Measurements from ENCODE around the gene CCDC192.
A peak's percentile ranks its signal among the peaks of the same experiment; 100 is the strongest.

CCDC192 gene

DNA sequence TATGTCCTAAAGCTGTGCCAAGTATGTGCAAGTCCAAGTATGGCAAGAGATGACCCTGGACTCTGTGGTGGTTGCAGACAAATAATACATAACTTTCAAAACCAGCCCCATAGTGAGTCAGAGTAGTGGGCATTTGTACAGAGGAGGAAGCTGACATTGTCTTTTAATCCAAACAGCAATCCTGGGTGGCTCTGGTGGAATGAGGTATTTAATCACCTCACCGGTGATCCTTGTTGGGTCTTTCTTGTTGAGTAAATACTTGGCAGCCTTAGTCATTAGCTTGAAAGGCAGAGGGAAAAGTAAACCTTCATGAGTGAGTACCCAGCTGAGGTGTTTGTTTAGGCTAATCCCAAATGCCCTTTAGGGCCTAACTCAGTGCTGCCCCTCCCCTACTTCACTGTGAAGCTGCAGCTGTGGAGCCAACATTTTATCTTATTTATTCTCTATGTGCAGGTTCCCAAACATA, 231.6 kb downstream of the CCDC192 start:
- no peaks in the 10 kb centered on the region for H3K36me3 ChIP-seq (ENCODE audit: control insufficient read depth, insufficient read depth, low read length)
- WGBS (ENCODE audit: insufficient coverage, insufficient read length) = no CpG with 5 or more reads among the region's 1 CpG
- no peaks in the 10 kb centered on the region for H3K9me3 ChIP-seq (ENCODE audit: control insufficient read depth, insufficient read depth, low read length)
- no peak overlapping the region for H3K27ac ChIP-seq (ENCODE audit: low read length)
- H3K27me3 ChIP-seq (ENCODE audit: control insufficient read depth, insufficient read depth, low read length) = peaks cover 28% of the 10 kb centered on the region
- H3K4me3 ChIP-seq (ENCODE audit: low read length) = no peak overlapping the region
- H3K4me1 ChIP-seq (ENCODE audit: control insufficient read depth, insufficient read depth, low read length) = no peaks in the 10 kb centered on the region
- peak; percentile 35 for DNase-seq (ENCODE audit: low read depth, low spot score)

DNA sequence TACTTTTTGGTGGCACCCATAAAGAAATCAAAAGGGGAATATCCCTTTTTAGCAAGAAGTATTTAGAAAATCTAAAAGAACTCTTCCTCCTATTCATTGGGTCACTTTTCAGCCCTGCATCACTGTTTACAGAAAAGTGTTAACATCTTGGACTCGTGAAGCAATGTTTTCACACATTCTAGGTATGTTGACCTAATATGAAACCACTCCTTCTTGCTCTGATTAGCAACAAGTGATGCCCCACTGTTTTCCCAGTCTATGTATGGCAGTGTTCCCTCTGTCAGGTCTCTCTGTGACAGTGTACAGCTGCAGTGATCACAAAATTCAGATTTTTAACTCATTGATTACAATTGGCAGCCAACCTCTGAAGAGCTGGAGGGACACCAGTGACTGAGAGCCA, 232.2 kb downstream of the CCDC192 start:
- no peak overlapping the region for H3K27ac ChIP-seq (ENCODE audit: low read length)
- no peaks in the 10 kb centered on the region for H3K4me1 ChIP-seq (ENCODE audit: control insufficient read depth, insufficient read depth, low read length)
- peaks cover 28% of the 10 kb centered on the region for H3K27me3 ChIP-seq (ENCODE audit: control insufficient read depth, insufficient read depth, low read length)
- WGBS (ENCODE audit: insufficient coverage, insufficient read length) = no CpG with 5 or more reads among the region's 1 CpG
- no peak for DNase-seq (ENCODE audit: low read depth, low spot score)
- H3K9me3 ChIP-seq (ENCODE audit: control insufficient read depth, insufficient read depth, low read length) = no peaks in the 10 kb centered on the region
- no peak overlapping the region for H3K4me3 ChIP-seq (ENCODE audit: low read length)
- H3K36me3 ChIP-seq (ENCODE audit: control insufficient read depth, insufficient read depth, low read length) = no peaks in the 10 kb centered on the region

DNA sequence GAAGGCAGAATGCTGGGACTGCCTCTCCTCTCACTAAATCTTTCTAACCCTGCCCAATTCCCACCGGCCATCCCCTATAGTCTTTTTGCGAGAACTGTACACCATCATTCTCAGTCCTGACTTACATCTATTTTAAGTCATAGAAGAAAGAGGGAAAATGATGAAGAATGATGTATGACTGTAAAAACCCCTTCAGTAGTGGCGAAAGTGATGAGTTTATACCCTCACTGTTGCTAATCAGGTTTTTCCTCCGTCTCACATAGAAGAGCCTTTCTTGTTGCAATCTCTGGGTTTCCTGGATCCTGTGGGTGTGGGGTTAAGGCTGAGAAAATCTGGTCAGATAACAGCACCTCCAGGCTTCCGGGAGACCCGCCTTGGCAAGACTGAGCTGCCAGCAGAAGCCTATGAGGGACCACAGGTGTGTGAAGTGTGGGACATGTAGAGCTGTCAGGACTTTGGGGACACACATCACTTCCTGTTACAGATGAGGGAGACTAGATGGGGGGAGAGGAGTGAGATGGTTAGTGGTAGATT, 233.3 kb downstream of the CCDC192 start:
- Histone ChIP-seq H3K9me3 (ENCODE audit: control insufficient read depth, insufficient read depth, low read length) (no peaks in the 10 kb centered on the region), H3K36me3 (ENCODE audit: control insufficient read depth, insufficient read depth, low read length) (no peaks in the 10 kb centered on the region), H3K27ac (ENCODE audit: low read length) (no peak overlapping the region), H3K4me3 (ENCODE audit: low read length) (no peak overlapping the region), H3K4me1 (ENCODE audit: control insufficient read depth, insufficient read depth, low read length) (no peaks in the 10 kb centered on the region), H3K27me3 (ENCODE audit: control insufficient read depth, insufficient read depth, low read length) (peaks cover 28% of the 10 kb centered on the region)
- no CpG with 5 or more reads among the region's 6 CpGs for WGBS (ENCODE audit: insufficient coverage, insufficient read length)
- DNase-seq (ENCODE audit: low read depth, low spot score) = no peak

DNA sequence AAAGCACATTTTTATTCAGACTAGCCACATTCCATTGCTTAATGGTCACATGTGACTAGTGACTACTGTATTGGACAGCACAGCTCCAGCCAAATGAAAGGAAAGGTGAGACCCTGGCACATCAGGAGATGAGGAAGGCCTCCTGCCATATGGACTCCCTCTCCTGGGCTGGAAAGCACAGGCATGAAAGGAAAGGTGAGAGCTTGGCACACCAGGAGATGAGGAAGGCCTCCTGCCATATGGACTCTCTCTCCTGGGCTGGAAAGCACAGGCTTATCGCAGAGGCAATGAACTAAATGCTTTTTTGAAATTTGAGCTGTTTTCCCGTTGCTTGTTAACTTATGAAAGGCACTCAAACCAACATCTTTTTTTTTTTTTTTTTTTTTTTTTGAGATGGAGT, 235.6 kb downstream of the CCDC192 start:
- no CpG with 5 or more reads among the region's 2 CpGs for WGBS (ENCODE audit: insufficient coverage, insufficient read length)
- Histone ChIP-seq H3K36me3 (ENCODE audit: control insufficient read depth, insufficient read depth, low read length) (no peaks in the 10 kb centered on the region), H3K4me3 (ENCODE audit: low read length) (no peak overlapping the region), H3K9me3 (ENCODE audit: control insufficient read depth, insufficient read depth, low read length) (no peaks in the 10 kb centered on the region), H3K27ac (ENCODE audit: low read length) (no peak overlapping the region), H3K27me3 (ENCODE audit: control insufficient read depth, insufficient read depth, low read length) (peaks cover 18% of the 10 kb centered on the region; the same call in 1 of the 2 replicates), H3K4me1 (ENCODE audit: control insufficient read depth, insufficient read depth, low read length) (no peaks in the 10 kb centered on the region)
- DNase-seq (ENCODE audit: low read depth, low spot score) = no peak

DNA sequence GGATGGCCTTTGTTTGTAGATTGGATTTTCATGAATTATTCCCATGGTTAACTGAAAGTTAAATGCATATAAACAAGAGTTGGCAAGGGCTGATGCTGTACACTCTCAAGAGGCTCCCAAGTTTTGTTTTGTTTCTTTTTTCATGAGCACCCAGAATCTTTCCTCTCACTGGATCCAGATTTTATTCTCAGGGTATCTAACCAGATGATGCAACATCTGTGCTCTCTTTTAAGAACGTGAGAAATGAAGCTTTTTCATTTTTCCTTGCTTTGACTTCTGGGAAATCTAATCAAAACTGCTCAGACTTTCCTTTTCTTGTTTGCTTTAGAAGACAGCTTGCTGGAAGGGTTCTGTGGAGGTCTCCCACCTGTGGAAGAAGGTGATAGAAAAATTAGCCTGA, 237.7 kb downstream of the CCDC192 start:
- Histone ChIP-seq H3K4me3 (ENCODE audit: low read length) (no peak overlapping the region), H3K27me3 (ENCODE audit: control insufficient read depth, insufficient read depth, low read length) (peaks cover 12% of the 10 kb centered on the region; the same call in 1 of the 2 replicates), H3K36me3 (ENCODE audit: control insufficient read depth, insufficient read depth, low read length) (no peaks in the 10 kb centered on the region), H3K4me1 (ENCODE audit: control insufficient read depth, insufficient read depth, low read length) (no peaks in the 10 kb centered on the region), H3K9me3 (ENCODE audit: control insufficient read depth, insufficient read depth, low read length) (no peaks in the 10 kb centered on the region), H3K27ac (ENCODE audit: low read length) (no peak overlapping the region)
- WGBS (ENCODE audit: insufficient coverage, insufficient read length) = no CpG with 5 or more reads among the region's 1 CpG
- no peak for DNase-seq (ENCODE audit: low read depth, low spot score)

DNA sequence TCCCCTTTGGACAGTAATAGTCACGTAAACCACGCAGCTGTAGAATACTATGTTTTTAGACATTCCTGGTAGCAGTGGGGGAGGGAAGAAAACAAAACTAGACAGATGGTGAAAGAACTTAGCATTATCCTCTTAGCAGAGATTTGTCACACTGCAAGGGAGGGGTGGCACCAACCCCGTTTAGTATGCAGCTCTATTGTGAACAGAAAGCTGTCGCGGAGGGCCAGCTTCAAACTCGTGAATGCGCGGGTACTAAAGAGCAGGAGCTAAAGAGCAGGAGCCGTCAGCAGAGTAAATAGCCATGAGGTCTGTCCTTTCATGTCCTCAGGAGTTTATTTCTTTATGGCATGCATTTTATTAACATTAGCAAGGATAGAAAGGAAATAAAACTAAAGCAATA, 238.5 kb downstream of the CCDC192 start:
- no CpG with 5 or more reads among the region's 9 CpGs for WGBS (ENCODE audit: insufficient coverage, insufficient read length)
- Histone ChIP-seq H3K27me3 (ENCODE audit: control insufficient read depth, insufficient read depth, low read length) (peaks cover 7% of the 10 kb centered on the region; the same call in 1 of the 2 replicates), H3K27ac (ENCODE audit: low read length) (no peak overlapping the region), H3K36me3 (ENCODE audit: control insufficient read depth, insufficient read depth, low read length) (no peaks in the 10 kb centered on the region), H3K4me1 (ENCODE audit: control insufficient read depth, insufficient read depth, low read length) (no peaks in the 10 kb centered on the region), H3K9me3 (ENCODE audit: control insufficient read depth, insufficient read depth, low read length) (no peaks in the 10 kb centered on the region), H3K4me3 (ENCODE audit: low read length) (no peak overlapping the region)
- no peak for DNase-seq (ENCODE audit: low read depth, low spot score)

DNA sequence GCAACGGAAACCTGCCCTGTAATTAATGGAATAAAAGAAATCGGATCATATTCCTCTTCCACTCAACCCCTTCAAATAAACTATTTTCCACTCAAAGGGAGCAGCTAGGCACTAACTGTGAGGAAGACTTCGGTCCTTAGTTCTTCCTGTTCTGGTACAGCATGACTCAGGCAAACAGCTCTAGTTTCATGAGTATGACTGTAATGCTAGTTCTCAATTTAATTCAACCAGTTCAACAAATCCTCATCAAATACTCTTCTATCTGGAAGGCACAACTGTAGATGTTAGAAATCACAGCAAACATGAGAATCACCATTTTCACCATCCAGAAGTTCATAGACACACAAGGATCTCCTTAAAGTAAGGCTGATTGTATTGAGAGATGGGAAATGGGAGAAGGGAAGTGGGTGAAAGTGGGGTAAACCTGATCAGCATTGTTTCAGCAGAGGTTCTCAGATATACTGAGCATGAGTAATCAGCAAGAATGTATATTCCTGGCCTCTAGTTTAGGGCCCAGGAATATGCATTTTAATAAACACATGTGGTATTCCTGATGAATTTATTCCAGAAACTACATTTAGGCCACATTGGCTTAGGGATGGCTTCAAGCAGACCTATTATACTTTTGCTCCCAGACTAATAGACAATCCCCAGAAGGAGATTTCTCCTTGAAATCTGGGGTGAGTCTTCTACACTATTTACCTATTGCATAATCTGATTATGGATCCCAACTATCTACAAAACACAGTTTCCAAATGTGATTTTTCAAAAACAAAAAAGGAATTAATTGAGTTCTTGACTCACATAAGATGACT, 239.3 kb downstream of the CCDC192 start:
- Histone ChIP-seq H3K27ac (ENCODE audit: low read length) (no peak overlapping the region), H3K4me1 (ENCODE audit: control insufficient read depth, insufficient read depth, low read length) (no peaks in the 10 kb centered on the region), H3K36me3 (ENCODE audit: control insufficient read depth, insufficient read depth, low read length) (no peaks in the 10 kb centered on the region), H3K27me3 (ENCODE audit: control insufficient read depth, insufficient read depth, low read length) (peaks cover 2% of the 10 kb centered on the region; the same call in 1 of the 2 replicates), H3K9me3 (ENCODE audit: control insufficient read depth, insufficient read depth, low read length) (no peaks in the 10 kb centered on the region), H3K4me3 (ENCODE audit: low read length) (no peak overlapping the region)
- no CpG with 5 or more reads among the region's 3 CpGs for WGBS (ENCODE audit: insufficient coverage, insufficient read length)
- DNase-seq (ENCODE audit: low read depth, low spot score) = no peak

DNA sequence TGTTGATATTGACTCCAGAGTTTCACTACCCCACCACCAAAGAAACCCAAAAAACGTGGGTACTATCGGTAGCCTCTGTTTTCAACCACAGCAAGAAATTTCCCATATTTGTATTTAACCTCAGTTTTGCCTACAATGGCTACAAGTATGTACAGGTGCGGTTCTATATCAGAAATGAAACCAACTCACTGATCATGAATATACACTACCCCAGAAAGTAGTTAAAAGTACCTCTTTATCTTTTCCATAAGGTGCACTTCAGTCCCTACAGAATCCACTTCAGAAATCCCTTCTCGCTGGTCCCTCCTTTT, 239.8 kb downstream of the CCDC192 start:
- no peaks in the 10 kb centered on the region for H3K36me3 ChIP-seq (ENCODE audit: control insufficient read depth, insufficient read depth, low read length)
- H3K4me3 ChIP-seq (ENCODE audit: low read length) = no peak overlapping the region
- DNase-seq (ENCODE audit: low read depth, low spot score) = no peak
- no CpG with 5 or more reads among the region's 4 CpGs for WGBS (ENCODE audit: insufficient coverage, insufficient read length)
- H3K9me3 ChIP-seq (ENCODE audit: control insufficient read depth, insufficient read depth, low read length) = no peaks in the 10 kb centered on the region
- no peaks in the 10 kb centered on the region; the same call in 1 of the 2 replicates for H3K27me3 ChIP-seq (ENCODE audit: control insufficient read depth, insufficient read depth, low read length)
- H3K4me1 ChIP-seq (ENCODE audit: control insufficient read depth, insufficient read depth, low read length) = no peaks in the 10 kb centered on the region
- H3K27ac ChIP-seq (ENCODE audit: low read length) = no peak overlapping the region

DNA sequence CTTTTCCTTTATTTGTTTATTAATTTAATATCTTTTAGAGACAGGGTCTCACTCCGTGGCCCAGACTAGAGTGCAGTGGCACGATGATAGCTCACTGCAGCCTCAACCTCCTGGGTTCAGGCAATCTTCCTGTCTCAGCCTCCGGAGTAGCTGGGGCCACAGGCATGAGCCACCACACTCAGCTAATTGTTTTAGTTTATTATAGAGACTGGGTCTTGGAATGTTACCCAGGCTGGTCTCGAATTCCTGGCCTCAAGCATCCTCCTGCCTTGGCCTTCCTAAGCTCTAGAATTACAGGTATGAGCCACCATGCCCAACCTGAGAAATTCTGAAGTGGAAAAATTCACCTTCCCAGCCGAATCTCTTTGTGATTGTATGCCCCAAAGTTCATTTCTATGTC, 240.9 kb downstream of the CCDC192 start:
- Histone ChIP-seq H3K9me3 (ENCODE audit: control insufficient read depth, insufficient read depth, low read length) (no peaks in the 10 kb centered on the region), H3K4me1 (ENCODE audit: control insufficient read depth, insufficient read depth, low read length) (no peaks in the 10 kb centered on the region), H3K27me3 (ENCODE audit: control insufficient read depth, insufficient read depth, low read length) (no peaks in the 10 kb centered on the region), H3K4me3 (ENCODE audit: low read length) (no peak overlapping the region), H3K36me3 (ENCODE audit: control insufficient read depth, insufficient read depth, low read length) (no peaks in the 10 kb centered on the region), H3K27ac (ENCODE audit: low read length) (no peak overlapping the region)
- DNase-seq (ENCODE audit: low read depth, low spot score) = no peak
- no CpG with 5 or more reads among the region's 5 CpGs for WGBS (ENCODE audit: insufficient coverage, insufficient read length)

DNA sequence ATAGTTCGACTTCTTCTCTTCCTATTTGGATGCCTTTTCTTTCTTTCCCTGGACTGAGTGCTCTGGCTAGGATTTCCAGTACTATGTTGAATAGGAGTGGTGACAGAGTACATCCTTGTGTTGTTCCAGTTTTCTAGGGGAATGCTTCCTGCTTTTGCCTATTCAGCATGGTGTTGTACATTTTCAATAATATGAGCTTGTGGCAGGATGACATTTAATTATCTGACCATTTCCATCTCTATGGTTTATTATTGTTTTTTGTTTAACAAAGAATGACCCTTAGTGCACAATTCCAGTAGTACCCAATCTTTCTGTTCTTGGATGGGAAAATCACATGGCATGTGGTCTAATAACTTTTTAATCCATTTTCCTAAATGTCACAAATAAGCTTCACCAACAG, 244.8 kb downstream of the CCDC192 start:
- no peaks in the 10 kb centered on the region for H3K9me3 ChIP-seq (ENCODE audit: control insufficient read depth, insufficient read depth, low read length)
- no peak overlapping the region for H3K27ac ChIP-seq (ENCODE audit: low read length)
- no peaks in the 10 kb centered on the region for H3K27me3 ChIP-seq (ENCODE audit: control insufficient read depth, insufficient read depth, low read length)
- H3K4me1 ChIP-seq (ENCODE audit: control insufficient read depth, insufficient read depth, low read length) = no peaks in the 10 kb centered on the region
- H3K36me3 ChIP-seq (ENCODE audit: control insufficient read depth, insufficient read depth, low read length) = no peaks in the 10 kb centered on the region
- no peak for DNase-seq (ENCODE audit: low read depth, low spot score)
- H3K4me3 ChIP-seq (ENCODE audit: low read length) = no peak overlapping the region
- no CpG with 5 or more reads among the region's 1 CpG for WGBS (ENCODE audit: insufficient coverage, insufficient read length)

Measured in iPS DF 6.9 (cell line).